HEK293 (cell line): ENCODE measurements around the gene G6PD.

ENCODE experiments used
- CTCF ChIP-seq: fragments of 450-650 bp; formaldehyde crosslinking; IDR thresholded peaks from 2 replicates; pipeline ENCODE4 v1.5.1; 2016; ENCODE audit warnings: missing biosample characterization, missing genetic modification characterization
- KLF17 ChIP-seq: fragments of 450-650 bp; formaldehyde crosslinking; IDR thresholded peaks from 2 replicates; pipeline ENCODE4 v1.5.1; 2016; ENCODE audit warnings: missing biosample characterization, missing genetic modification characterization
- MZF1 ChIP-seq: fragments of 450-650 bp; formaldehyde crosslinking; IDR thresholded peaks from 2 replicates; pipeline ENCODE4 v1.5.1; 2017; ENCODE audit warnings: missing biosample characterization, missing genetic modification characterization, borderline replicate concordance
- OSR2 ChIP-seq: fragments of 450-650 bp; formaldehyde crosslinking; IDR thresholded peaks from 2 replicates; pipeline ENCODE4 v1.5.1; 2016; ENCODE audit warnings: missing biosample characterization, missing genetic modification characterization
- YY1 ChIP-seq: fragments of 450-650 bp; formaldehyde crosslinking; IDR thresholded peaks from 2 replicates; pipeline ENCODE4 v1.5.1; 2018; ENCODE audit warnings: missing biosample characterization, missing genetic modification characterization
- ZBTB10 ChIP-seq: fragments of 450-650 bp; formaldehyde crosslinking; IDR thresholded peaks from 2 replicates; pipeline ENCODE4 v1.5.1; 2016; ENCODE audit warnings: missing biosample characterization, missing genetic modification characterization
- ZBTB26 ChIP-seq: fragments of 450-650 bp; formaldehyde crosslinking; optimal IDR thresholded peaks from 2 replicates; pipeline ENCODE3; 2016; ENCODE audit warnings: missing biosample characterization, mild to moderate bottlenecking, missing genetic modification characterization
- ZBTB48 ChIP-seq: fragments of 450-650 bp; formaldehyde crosslinking; IDR thresholded peaks from 2 replicates; pipeline ENCODE4 v1.5.1; 2016; ENCODE audit warnings: missing biosample characterization, missing genetic modification characterization
- ZNF10 ChIP-seq: fragments of 450-650 bp; formaldehyde crosslinking; IDR thresholded peaks from 2 replicates; pipeline ENCODE4 v1.5.1; 2017; ENCODE audit warnings: missing biosample characterization, missing genetic modification characterization
- ZNF132 ChIP-seq: fragments of 450-650 bp; formaldehyde crosslinking; IDR thresholded peaks from 2 replicates; pipeline ENCODE4 v1.5.1; 2017; ENCODE audit warnings: missing biosample characterization, missing genetic modification characterization, borderline replicate concordance
- ZNF16 ChIP-seq: fragments of 450-650 bp; formaldehyde crosslinking; IDR thresholded peaks from 2 replicates; pipeline ENCODE4 v1.5.1; 2016; ENCODE audit warnings: low read depth, missing biosample characterization, missing genetic modification characterization
- ZNF211 ChIP-seq: fragments of 450-650 bp; formaldehyde crosslinking; IDR thresholded peaks from 2 replicates; pipeline ENCODE4 v1.5.1; 2016; ENCODE audit warnings: low read depth, missing biosample characterization, missing genetic modification characterization
- ZNF214 ChIP-seq: fragments of 450-650 bp; formaldehyde crosslinking; IDR thresholded peaks from 2 replicates; pipeline ENCODE4 v1.5.1; 2017; ENCODE audit warnings: missing biosample characterization, mild to moderate bottlenecking, missing genetic modification characterization, borderline replicate concordance
- ZNF280D ChIP-seq: fragments of 450-650 bp; formaldehyde crosslinking; IDR thresholded peaks from 2 replicates; pipeline ENCODE4 v1.5.1; 2016; ENCODE audit warnings: missing biosample characterization, missing genetic modification characterization
- ZNF292 ChIP-seq: fragments of 450-650 bp; formaldehyde crosslinking; IDR thresholded peaks from 2 replicates; pipeline ENCODE4 v1.5.1; 2016; ENCODE audit warnings: low read depth, missing biosample characterization, missing genetic modification characterization, borderline replicate concordance
- ZNF366 ChIP-seq: fragments of 450-650 bp; formaldehyde crosslinking; conservative IDR thresholded peaks from 2 replicates; pipeline ENCODE4 v1.5.1; 2016; ENCODE audit warnings: missing biosample characterization, missing genetic modification characterization
- ZNF510 ChIP-seq: fragments of 450-650 bp; formaldehyde crosslinking; IDR thresholded peaks from 2 replicates; pipeline ENCODE4 v1.5.1; 2018; ENCODE audit warnings: mild to moderate bottlenecking, missing genetic modification characterization, missing biosample characterization; ENCODE audit not compliant: insufficient replicate concordance
- ZNF560 ChIP-seq: fragments of 450-650 bp; formaldehyde crosslinking; IDR thresholded peaks from 2 replicates; pipeline ENCODE4 v1.5.1; 2017; ENCODE audit warnings: missing biosample characterization, missing genetic modification characterization, borderline replicate concordance
- ZNF571 ChIP-seq: fragments of 450-650 bp; formaldehyde crosslinking; IDR thresholded peaks from 2 replicates; pipeline ENCODE4 v1.5.0; 2017; ENCODE audit warnings: missing biosample characterization, missing genetic modification characterization
- ZNF639 ChIP-seq: fragments of 450-650 bp; formaldehyde crosslinking; IDR thresholded peaks from 2 replicates; pipeline ENCODE4 v1.5.1; 2016; ENCODE audit warnings: missing biosample characterization, missing genetic modification characterization
- ZNF658 ChIP-seq: fragments of 450-650 bp; formaldehyde crosslinking; IDR thresholded peaks from 2 replicates; pipeline ENCODE4; 2016; ENCODE audit warnings: missing biosample characterization, missing genetic modification characterization
- ZNF670 ChIP-seq: fragments of 450-650 bp; formaldehyde crosslinking; IDR thresholded peaks from 2 replicates; pipeline ENCODE4 v1.5.1; 2016; ENCODE audit warnings: missing biosample characterization, missing genetic modification characterization, low read depth
- ZNF701 ChIP-seq: fragments of 450-650 bp; formaldehyde crosslinking; IDR thresholded peaks from 2 replicates; pipeline ENCODE4 v1.5.1; 2016; ENCODE audit warnings: missing biosample characterization, missing genetic modification characterization
- ZNF785 ChIP-seq: fragments of 450-650 bp; formaldehyde crosslinking; IDR thresholded peaks from 2 replicates; pipeline ENCODE4 v1.5.1; 2016; ENCODE audit warnings: missing biosample characterization, missing genetic modification characterization
- ZSCAN18 ChIP-seq: fragments of 450-650 bp; formaldehyde crosslinking; IDR thresholded peaks from 2 replicates; pipeline ENCODE4 v1.5.1; 2016; ENCODE audit warnings: missing biosample characterization, missing genetic modification characterization

The G6PD gene

GRCh38 chrX:154490414-154491083, 56.1 kb downstream of the G6PD start, which contains the start of gene SLC10A3 (continued):
- TF ChIP-seq ZSCAN18 (tag by site-specific recombination) (no peak), ZNF510 (tag by site-specific recombination) (no peak), ZBTB48 (tag by site-specific recombination) (no peak), ZNF560 (tag by site-specific recombination) (no peak), ZNF214 (tag by site-specific recombination) (no peak), ZNF785 (tag by site-specific recombination) (no peak), ZNF16 (tag by site-specific recombination) (no peak), ZNF571 (no peak), ZNF639 (tag by site-specific recombination) (no peak), ZNF701 (no peak), KLF17 (no peak), ZNF366 (tag by site-specific recombination) (no peak), OSR2 (tag by site-specific recombination) (no peak), ZBTB10 (tag by site-specific recombination) (no peak), ZNF10 (tag by site-specific recombination) (no peak), YY1 (0 out of 2 replicates have a peak, but pooled peaks have one; percentile 2), CTCF (tag by site-specific recombination) (peak; percentile 69; the same call in 1 of the 2 replicates), MZF1 (tag by site-specific recombination) (no peak), ZNF211 (tag by site-specific recombination) (no peak), ZNF658 (tag by site-specific recombination) (no peak), ZNF670 (tag by site-specific recombination) (no peak), ZNF132 (tag by site-specific recombination) (no peak), ZNF292 (tag by site-specific recombination) (no peak), ZNF280D (tag by site-specific recombination) (no peak), ZBTB26 (peak; percentile 74)
